ENCODE data around the gene SNX19.

The SNX19 gene

DNA sequence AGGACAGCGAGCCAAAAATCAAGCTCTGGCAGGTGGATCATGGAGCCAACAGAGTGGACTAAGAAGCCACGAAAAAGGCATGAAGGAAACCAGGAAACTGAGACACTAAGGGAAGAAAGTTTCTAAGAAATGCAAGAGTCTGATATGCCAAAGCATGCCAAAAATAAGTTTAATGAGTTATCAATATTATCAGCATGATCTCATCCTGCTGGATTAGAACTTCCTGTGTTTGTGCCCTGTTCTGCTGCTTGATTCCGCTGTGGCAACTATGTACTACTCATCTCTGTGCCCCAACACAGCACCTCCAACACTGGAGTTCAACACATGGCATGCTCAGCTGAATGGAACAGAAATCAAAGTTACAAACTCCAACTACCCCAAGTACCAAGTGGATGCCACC lies 10.8 kb downstream of the SNX19 start:
- no peak for DNase-seq (ENCODE audit: low read depth)

DNA sequence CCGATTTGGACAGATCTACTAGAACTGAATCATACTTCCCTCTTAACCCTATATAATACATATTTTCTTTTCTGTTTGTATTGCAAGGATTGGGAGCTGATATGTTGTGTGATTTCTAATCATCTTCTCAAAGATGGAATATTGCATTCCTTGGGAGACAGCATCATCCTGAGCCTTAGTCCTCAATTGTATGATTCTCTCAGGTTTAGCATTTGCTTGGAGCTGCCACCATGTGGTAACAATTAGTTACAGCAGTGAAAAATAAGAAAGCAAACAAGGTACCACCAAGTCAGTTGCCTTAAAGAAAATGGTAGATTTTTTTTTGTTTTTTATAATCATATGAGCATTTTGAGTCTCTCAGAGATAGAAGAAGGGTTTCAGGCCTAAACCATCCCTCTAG lies 11.9 kb downstream of the SNX19 start:
- DNase-seq (ENCODE audit: low read depth), result peak; percentile 49

GRCh38 chr11:130902380-130902779 lies 13.9 kb downstream of the SNX19 start:
- DNase-seq (ENCODE audit: low read depth), result no peak

DNA sequence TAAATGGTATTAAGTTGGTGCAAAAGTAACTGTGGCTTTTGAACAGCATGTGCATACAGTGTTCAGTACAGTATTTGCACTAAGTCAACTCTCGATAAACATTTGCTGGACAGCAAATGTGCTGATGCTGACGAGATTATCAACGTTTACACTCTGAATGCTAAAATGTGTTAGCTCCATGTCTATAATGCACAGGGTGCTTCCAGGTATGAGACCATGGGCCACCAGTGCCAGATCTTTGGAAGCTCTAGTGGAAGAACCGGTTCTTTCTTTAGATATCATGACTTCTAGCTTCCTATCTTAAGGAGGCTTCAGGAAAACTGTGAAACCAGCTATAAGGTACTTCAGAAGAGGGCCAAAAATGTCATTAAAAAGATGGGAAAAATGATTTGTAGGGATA lies 17.2 kb downstream of the SNX19 start:
- DNase-seq (ENCODE audit: low read depth), result no peak

GRCh38 chr11:130897262-130898182 lies 18.8 kb downstream of the SNX19 start:
- peak; percentile 99 for DNase-seq (ENCODE audit: low read depth)

- peak; percentile 60 for DNase-seq (ENCODE audit: low read depth)
These were observed 21.8 kb downstream of the SNX19 start for GRCh38 chr11:130894322-130895025.

GRCh38 chr11:130892861-130893260 lies 23.4 kb downstream of the SNX19 start:
- DNase-seq (ENCODE audit: low read depth), result no peak

- no peak for DNase-seq (ENCODE audit: low read depth)
These were observed 25.0 kb downstream of the SNX19 start for GRCh38 chr11:130891326-130891725.

DNA sequence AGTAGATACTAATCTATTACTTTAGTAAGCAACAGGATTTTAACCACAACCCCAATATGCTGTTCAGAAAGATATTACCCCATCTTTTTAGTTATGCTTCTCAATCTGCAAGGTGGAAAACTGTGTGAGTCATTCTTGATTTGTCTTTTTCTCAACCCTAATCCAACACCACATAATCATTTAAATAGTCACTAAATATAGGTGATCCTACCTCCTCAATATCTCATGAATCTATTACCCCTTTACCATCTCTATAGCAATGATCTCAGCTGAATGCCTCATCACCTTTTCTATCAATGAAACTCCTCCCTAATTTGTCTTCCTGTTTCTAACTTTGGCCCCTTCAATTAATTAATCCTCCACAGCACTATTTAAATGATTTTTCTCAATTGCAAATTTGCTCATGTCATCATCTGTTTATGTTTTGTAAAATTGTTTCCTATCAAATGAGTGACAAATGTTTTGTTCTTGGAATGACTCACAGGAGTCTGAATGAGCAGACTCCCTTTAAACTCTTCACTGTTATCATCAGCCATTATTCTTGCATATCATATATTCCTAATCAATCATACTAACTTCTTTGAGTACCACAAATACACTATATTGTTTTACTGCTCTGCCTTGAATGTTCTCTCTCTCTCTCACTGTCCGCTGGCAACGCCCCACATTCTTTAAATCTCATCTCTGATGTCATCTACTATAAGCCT lies 26.1 kb downstream of the SNX19 start:
- peak; percentile 65 for DNase-seq (ENCODE audit: low read depth)

GRCh38 chr11:130888790-130889189 lies 27.5 kb downstream of the SNX19 start:
- no peak for DNase-seq (ENCODE audit: low read depth)

DNA sequence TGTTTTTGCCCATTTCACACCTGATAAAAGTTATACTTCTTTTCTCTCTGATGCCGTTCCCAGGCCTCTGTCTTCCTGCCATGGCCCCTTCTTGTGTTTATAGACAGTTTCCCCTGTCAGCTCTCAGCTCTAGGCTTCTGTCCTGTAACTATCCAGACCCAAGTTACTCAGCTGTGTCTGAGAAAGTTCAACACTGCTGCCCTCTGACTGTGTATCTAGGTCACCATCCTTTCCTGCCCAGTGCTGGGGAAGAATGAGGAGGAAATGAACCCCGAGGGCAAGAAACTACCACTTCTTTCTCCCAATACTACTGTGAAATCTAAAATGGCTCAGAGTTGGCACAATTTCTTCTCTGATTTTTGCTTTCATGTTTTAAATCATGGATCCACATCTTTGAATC lies 29.6 kb downstream of the SNX19 start:
- DNase-seq (ENCODE audit: low read depth), result peak; percentile 19

DNA sequence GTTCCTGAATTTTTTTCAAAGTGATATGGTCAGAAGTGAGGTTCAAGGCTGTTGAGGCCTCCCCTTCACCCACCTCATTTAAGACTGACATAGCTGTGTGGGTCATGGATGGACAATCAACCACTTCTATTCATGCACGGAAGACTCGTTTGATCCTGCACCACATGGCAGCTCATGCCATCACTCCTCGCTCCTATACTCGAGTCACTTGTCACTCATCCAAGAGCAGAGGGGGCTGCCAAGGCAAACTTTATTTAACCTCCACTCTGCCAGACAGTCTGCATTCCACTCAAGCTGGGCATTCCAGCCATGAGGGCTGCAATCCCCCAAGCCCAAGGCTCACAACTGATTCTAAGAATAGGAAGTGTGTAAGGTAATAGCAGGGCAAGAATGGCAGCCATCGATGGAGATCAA lies 34.1 kb downstream of the SNX19 start:
- no peak for DNase-seq (ENCODE audit: low read depth)

DNA sequence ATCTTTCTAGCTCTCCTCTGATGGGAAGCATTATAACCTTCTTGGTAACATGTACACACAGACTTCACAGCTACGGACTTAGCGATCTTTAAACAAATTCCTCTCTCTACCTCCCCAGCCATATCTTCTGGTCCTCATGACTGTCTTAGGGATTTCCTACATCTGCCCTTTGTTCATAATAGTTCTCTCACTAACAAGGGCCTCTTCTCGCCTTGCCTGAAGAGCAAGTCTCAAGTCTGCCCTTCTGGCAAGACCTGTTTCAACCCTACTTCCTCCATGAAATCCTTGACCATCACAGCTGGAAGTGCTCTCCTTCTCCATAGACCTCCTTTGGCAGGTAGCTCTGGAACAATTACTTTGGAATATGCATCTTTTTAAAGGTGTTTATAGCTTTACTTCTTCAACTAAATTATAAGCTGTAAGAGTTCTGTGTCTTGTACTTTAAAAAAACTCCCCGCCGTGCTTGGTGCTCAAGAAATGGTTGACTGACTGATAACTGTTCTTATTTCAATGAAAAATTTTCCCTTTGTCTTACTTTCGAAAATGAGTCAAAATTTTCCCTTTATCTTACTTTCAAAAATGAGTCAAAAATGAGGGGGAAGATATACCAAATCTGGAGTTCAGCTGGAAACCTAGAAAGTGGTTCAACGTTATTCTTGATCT lies 34.7 kb downstream of the SNX19 start:
- DNase-seq (ENCODE audit: low read depth), result no peak

DNA sequence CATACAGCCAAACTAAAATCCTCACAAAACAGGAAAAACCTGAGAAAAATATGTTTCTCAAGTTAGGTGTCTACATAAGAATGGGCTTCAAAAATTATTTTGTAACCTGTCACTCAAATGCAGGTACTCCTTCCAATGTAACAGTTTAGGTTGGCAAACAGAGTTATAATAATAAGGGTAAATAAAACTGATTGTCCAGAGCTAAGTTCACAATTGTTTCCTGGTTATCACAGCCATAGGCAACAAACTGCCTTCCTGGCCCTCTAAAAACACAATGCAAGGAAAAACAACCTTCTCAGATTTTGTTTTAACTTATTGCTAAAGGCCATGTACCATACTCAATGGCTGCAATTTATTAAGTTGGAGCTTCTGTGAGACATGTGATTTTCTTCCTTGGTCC lies 36.4 kb downstream of the SNX19 start:
- no peak for DNase-seq (ENCODE audit: low read depth)

DNA sequence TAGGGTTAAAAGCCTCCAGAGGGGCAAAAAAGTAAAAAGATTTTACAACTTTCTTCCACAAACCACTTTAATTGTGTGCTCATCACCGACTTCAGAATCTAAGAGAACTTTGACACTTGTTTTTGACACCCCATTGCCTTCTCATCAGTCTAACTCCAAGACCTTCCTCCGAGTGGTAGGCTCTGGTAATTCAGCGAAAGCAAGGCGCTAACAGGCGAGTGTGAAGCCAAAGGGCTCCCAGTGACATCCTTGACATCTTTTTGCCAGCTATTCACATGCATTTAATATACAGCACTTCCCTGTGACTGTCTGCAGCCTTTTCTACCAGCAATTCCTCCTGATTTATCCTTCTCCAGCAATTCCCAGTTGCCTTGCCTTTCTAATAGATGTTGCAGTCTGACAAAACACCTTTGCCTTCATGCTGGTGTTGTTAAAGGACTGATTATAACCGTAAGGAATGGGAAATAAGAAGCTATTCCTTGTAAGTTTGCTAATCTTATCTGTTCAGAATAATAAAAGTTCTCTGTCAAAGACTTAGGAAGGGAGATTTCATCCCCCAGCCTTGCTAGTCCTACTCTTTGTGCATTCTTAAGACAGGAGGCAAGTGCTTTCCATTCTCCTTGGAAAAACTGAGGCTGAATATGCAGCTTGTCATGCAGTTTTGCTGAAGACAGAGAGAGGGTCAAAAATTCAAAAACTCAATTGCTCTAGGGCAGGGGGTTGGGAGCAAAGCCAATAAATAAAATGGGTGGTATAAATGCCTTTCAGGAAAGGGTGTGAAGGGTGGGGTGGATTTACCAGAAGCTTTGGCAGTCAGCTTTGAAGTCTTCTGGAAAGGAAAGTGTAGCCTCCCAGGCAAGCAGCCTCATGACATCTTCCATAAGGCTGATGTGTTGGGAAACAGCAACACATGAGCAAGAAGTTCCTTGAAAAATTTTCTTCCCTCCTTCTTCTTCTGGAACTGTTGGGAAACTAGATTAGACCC lies 39.1 kb downstream of the SNX19 start:
- DNase-seq (ENCODE audit: low read depth), result peak; percentile 15

DNA sequence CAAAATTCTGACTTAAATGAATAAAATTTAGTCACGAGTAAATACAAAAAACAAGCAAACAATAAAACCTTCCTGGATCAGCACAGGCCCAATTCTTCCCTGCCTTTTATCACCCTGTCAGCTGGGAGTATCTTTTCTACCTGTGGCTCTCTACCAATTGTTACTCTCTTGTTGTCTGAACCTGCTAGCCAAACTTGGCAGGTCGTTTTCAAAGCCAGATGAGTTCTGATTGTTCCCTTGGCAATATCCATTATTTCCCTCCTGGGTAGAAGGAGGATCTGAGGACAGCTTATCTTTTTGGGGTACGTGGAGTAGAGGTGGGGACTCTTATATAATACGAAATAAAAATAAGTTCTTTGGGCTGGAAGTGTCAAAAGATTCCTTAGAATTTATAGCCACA lies 40.2 kb downstream of the SNX19 start:
- DNase-seq (ENCODE audit: low read depth), result no peak

DNA sequence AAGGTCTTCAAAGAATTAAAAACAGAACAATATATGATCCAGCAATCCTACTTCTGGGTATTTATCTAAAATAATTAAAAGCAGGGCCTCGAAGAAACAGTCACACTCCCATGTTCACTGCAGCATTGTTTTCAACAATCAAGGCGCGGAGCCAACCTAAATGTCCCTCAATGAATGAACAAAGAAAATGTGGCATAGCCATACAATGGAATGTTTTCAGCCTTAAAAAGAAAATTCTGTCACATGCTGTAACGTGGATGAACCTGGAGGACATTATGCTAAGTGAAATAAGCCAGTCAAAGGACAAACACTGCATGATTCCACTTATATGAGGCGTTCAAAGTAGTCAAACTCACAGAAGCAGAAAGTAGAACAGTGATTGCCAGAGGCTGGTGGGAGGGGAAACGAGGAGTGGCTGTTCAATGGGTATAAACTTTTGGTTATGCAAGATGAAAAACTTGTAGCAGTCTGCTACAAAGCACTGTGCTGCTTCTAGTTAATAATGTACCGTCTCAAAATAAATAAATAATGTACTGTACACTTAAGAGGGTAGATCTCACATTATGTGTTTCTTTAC lies 41.2 kb downstream of the SNX19 start:
- DNase-seq (ENCODE audit: low read depth), result no peak

- DNase-seq (ENCODE audit: low read depth), result peak; percentile 56
These were observed 41.9 kb downstream of the SNX19 start for GRCh38 chr11:130874396-130874795.

DNA sequence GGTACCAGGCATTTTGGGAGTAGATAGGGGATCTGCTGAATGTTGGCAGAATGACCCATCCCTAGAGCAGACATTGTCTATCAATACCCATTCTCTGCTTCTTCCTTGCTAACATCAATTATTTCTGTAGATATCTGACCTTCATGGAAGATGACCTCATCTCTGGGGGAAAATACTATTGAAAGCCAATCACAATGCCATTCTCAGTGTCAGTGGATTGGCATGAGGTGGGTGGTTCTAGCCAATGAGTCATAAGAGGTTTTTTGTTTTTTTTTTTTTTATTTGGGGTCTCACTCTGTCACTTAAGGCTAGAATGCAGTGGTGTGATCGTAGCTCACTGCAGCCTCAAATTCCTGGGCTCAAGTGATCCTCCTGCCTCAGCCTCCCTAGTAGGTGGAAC lies 42.5 kb downstream of the SNX19 start:
- peak; percentile 21 for DNase-seq (ENCODE audit: low read depth)

GRCh38 chr11:130872981-130873380 lies 43.3 kb downstream of the SNX19 start:
- DNase-seq (ENCODE audit: low read depth), result peak; percentile 60

GRCh38 chr11:130872513-130872912 lies 43.8 kb downstream of the SNX19 start:
- no peak for DNase-seq (ENCODE audit: low read depth)
